RWPE2 (cell line): ENCODE results near the gene TBC1D16.
A peak's percentile ranks its signal among the peaks of the same experiment; 100 is the strongest.
"Not testable (repeated sequence)": the region's sequence is repeated elsewhere in the genome, so short reads cannot be mapped to it uniquely, and the experiment has no call there.

ENCODE experiments used
- ATAC-seq: fragments of 200-7000 bp; cut with Tn5 transposase; 3 replicates; pipeline ENCODE4 v1.9.1; 2021; ENCODE audit warnings: low read depth
- DNase-seq: peaks from one replicate; pipeline ENCODE4 v3.0.0-alpha.2; 2020; ENCODE audit warnings: low spot score
- H3K27ac ChIP-seq: fragments of 450-650 bp; 2 replicates; pipeline ENCODE4 v1.5.1; 2017; ENCODE audit warnings: mild to moderate bottlenecking; ENCODE audit not compliant: poor library complexity, severe bottlenecking
- H3K27me3 ChIP-seq: fragments of 250-450 bp; sonication (Bioruptor Pico); 2 replicates; pipeline ENCODE4 v1.5.1; 2021; ENCODE audit warnings: mild to moderate bottlenecking, moderate library complexity; ENCODE audit not compliant: insufficient read depth, poor library complexity, severe bottlenecking
- H3K36me3 ChIP-seq: fragments of 250-450 bp; sonication (Bioruptor Pico); 2 replicates; pipeline ENCODE4 v1.5.1; 2020; ENCODE audit warnings: low read depth, mild to moderate bottlenecking, moderate library complexity
- H3K4me1 ChIP-seq: fragments of 250-450 bp; sonication (Bioruptor Pico); 2 replicates; pipeline ENCODE4 v1.5.1; 2021; ENCODE audit warnings: mild to moderate bottlenecking, moderate library complexity; ENCODE audit not compliant: insufficient read depth, poor library complexity, severe bottlenecking
- H3K4me3 ChIP-seq: fragments of 250-450 bp; sonication (Bioruptor Pico); 2 replicates; pipeline ENCODE4 v1.5.1; 2021; ENCODE audit warnings: mild to moderate bottlenecking, moderate library complexity; ENCODE audit not compliant: severe bottlenecking
- H3K9me3 ChIP-seq: fragments of 250-450 bp; sonication (Bioruptor Pico); 2 replicates; pipeline ENCODE4 v1.5.1; 2021; ENCODE audit warnings: mild to moderate bottlenecking, moderate library complexity; ENCODE audit not compliant: severe bottlenecking
- CTCF ChIP-seq: fragments of 450-650 bp; IDR thresholded peaks from one replicate; pipeline ENCODE4 v1.5.1; 2017; ENCODE audit warnings: mild to moderate bottlenecking, moderate library complexity; ENCODE audit not compliant: poor library complexity, severe bottlenecking

Gene TBC1D16

GRCh38 chr17:79994602-79995001 is 41.1 kb downstream of the TBC1D16 start:
- no peak for TF ChIP-seq CTCF
- Histone ChIP-seq H3K4me3 (no peak overlapping the region), H3K36me3 (no peaks in the 10 kb centered on the region), H3K27ac (no peak overlapping the region), H3K4me1 (peaks cover 27% of the 10 kb centered on the region), H3K9me3 (no peaks in the 10 kb centered on the region), H3K27me3 (no peaks in the 10 kb centered on the region)
- DNase-seq (no peak), ATAC-seq (no peak)

GRCh38 chr17:79994228-79994569 is 41.5 kb downstream of the TBC1D16 start:
- H3K27me3 ChIP-seq, H3K9me3 ChIP-seq, H3K36me3 ChIP-seq, ATAC-seq, H3K4me3 ChIP-seq, DNase-seq: not testable (repeated sequence)
- Histone ChIP-seq H3K27ac (peak overlapping the region; percentile 40), H3K4me1 (peaks cover 27% of the 10 kb centered on the region)

GRCh38 chr17:79993390-79994227 is 42.1 kb downstream of the TBC1D16 start:
- Histone ChIP-seq H3K36me3 (no peaks in the 10 kb centered on the region), H3K9me3 (no peaks in the 10 kb centered on the region), H3K27ac (peak overlapping the region; percentile 40), H3K4me1 (peaks cover 27% of the 10 kb centered on the region), H3K27me3 (no peaks in the 10 kb centered on the region), H3K4me3 (no peak overlapping the region)
- ATAC-seq (peak; percentile 86), DNase-seq (peak; percentile 92)
- TF ChIP-seq CTCF = no peak

GRCh38 chr17:79992649-79993389 is 42.9 kb downstream of the TBC1D16 start:
- TF ChIP-seq CTCF = no peak
- Histone ChIP-seq H3K36me3 (no peaks in the 10 kb centered on the region), H3K27ac (peak overlapping the region; percentile 40), H3K27me3 (no peaks in the 10 kb centered on the region), H3K4me1 (peaks cover 34% of the 10 kb centered on the region), H3K4me3 (no peak overlapping the region), H3K9me3 (no peaks in the 10 kb centered on the region)
- DNase-seq (no peak), ATAC-seq (no peak)

- ATAC-seq (no peak), DNase-seq (no peak)
- TF ChIP-seq CTCF = peak; percentile 47
- H3K9me3 ChIP-seq = no peaks in the 10 kb centered on the region
- peak overlapping the region; percentile 7 for H3K4me3 ChIP-seq
- H3K27ac ChIP-seq = peak overlapping the region; percentile 40
- no peaks in the 10 kb centered on the region for H3K36me3 ChIP-seq
- H3K27me3 ChIP-seq = no peaks in the 10 kb centered on the region
- H3K4me1 ChIP-seq = peaks cover 40% of the 10 kb centered on the region
Observed at GRCh38 chr17:79991924-79992648, 43.6 kb downstream of the TBC1D16 start.
